ENCODE results near the gene TCERG1L. TPM values are rescaled to one million over a fixed set of nuclear protein-coding genes. Genes with fewer than 3 reads are reported as not detected.

TCERG1L gene
- polyA plus RNA-seq, 1 experiment, result not detected

- POLR2A ChIA-PET, result no interaction called here
- DNase-seq (ENCODE audit: low read depth), result no peak
- H3K36me3 ChIP-seq (ENCODE audit: control insufficient read depth, insufficient read depth, low read length), result no peaks in the 10 kb centered on the region
- no peak overlapping the region for H3K4me3 ChIP-seq (ENCODE audit: low read depth, low read length)
- CTCF ChIA-PET, result no interaction called here
- no peaks in the 10 kb centered on the region for H3K27me3 ChIP-seq (ENCODE audit: control insufficient read depth, insufficient read depth, low read length)
- TF ChIP-seq CTCF (IDR thresholded peaks at IDR 0.05; ENCODE audit: insufficient read depth, low read depth, low read length), result no peak
Observed at GRCh38 chr10:131269776-131270460, 41.6 kb downstream of the TCERG1L start.

GRCh38 chr10:131267814-131268095 lies 43.8 kb downstream of the TCERG1L start:
- ChIA-PET CTCF (interaction anchor here (1.4 kb wide), 1 partner anchor 15 kb away, joined by 3 read pairs; no protein-coding TSS in a partner anchor), POLR2A (no interaction called here)
- TF ChIP-seq CTCF (IDR thresholded peaks at IDR 0.05; ENCODE audit: insufficient read depth, low read depth, low read length), result no peak

DNA sequence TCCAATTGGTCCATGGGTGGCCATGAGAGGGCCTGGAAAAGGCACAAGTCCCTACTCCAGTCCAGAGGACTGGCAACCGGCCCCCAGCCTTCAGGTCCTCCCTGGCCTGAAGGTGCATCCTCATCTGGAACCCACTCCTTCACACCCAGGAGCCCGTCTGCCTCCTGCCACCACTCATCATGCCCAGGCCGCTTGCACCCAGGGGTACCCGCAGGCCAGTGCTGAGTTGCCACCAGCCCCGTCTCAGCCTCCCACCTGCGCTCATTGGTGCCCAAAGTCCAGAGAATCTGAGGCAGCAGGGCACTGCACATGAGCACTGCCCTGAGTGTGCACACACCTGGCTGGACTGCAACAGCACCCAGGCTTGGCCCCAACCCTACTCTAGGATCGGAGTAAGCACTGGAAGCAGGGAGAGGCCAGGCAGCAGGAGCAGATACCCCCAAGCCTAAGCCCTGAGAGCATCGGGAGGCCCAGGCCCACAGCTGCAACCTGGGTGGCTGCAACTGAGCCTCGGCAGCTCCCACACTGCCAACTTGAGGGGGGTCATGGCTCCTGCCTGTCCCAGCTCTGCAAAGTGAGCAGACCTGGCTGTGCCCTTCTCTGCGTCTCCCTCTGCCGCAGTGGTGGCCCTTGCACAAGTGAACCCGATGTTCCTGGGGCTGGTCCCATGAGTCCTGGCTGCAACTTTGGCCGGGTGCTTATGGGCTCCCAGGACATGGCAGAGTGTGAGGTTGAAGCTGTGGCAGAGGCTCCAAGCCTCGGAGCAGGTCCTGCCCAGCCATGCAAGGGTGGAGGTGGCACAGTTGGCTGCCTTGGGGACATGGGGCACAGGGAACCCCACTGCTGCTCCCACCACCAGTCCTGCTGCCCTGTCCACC lies 44.3 kb downstream of the TCERG1L start:
- H3K27me3 ChIP-seq (ENCODE audit: control insufficient read depth, insufficient read depth, low read length), result no peaks in the 10 kb centered on the region
- no peaks in the 10 kb centered on the region for H3K36me3 ChIP-seq (ENCODE audit: control insufficient read depth, insufficient read depth, low read length)
- H3K4me3 ChIP-seq (ENCODE audit: low read depth, low read length), result no peak overlapping the region
- CTCF ChIA-PET, result no interaction called here
- POLR2A ChIA-PET, result no interaction called here
- no peak for DNase-seq (ENCODE audit: low read depth)
- no peak for TF ChIP-seq CTCF (IDR thresholded peaks at IDR 0.05; ENCODE audit: insufficient read depth, low read depth, low read length)

More at GRCh38 chr10:131267814-131268095, 43.8 kb downstream of the TCERG1L start:
- no peak for DNase-seq (ENCODE audit: low read depth)
- H3K4me3 ChIP-seq (ENCODE audit: low read depth, low read length), result no peak overlapping the region
- H3K36me3 ChIP-seq (ENCODE audit: control insufficient read depth, insufficient read depth, low read length), result no peaks in the 10 kb centered on the region
- H3K27me3 ChIP-seq (ENCODE audit: control insufficient read depth, insufficient read depth, low read length), result no peaks in the 10 kb centered on the region

- Histone ChIP-seq H3K36me3 (ENCODE audit: control insufficient read depth, insufficient read depth, low read length) (no peaks in the 10 kb centered on the region), H3K4me3 (ENCODE audit: low read depth, low read length) (no peak overlapping the region), H3K27me3 (ENCODE audit: control insufficient read depth, insufficient read depth, low read length) (no peaks in the 10 kb centered on the region)
- TF ChIP-seq CTCF (IDR thresholded peaks at IDR 0.05; ENCODE audit: insufficient read depth, low read depth, low read length), result no peak
- no peak for DNase-seq (ENCODE audit: low read depth)
- ChIA-PET POLR2A (no interaction called here), CTCF (no interaction called here)
Observed at GRCh38 chr10:131264110-131264788, 47.3 kb downstream of the TCERG1L start.

DNA sequence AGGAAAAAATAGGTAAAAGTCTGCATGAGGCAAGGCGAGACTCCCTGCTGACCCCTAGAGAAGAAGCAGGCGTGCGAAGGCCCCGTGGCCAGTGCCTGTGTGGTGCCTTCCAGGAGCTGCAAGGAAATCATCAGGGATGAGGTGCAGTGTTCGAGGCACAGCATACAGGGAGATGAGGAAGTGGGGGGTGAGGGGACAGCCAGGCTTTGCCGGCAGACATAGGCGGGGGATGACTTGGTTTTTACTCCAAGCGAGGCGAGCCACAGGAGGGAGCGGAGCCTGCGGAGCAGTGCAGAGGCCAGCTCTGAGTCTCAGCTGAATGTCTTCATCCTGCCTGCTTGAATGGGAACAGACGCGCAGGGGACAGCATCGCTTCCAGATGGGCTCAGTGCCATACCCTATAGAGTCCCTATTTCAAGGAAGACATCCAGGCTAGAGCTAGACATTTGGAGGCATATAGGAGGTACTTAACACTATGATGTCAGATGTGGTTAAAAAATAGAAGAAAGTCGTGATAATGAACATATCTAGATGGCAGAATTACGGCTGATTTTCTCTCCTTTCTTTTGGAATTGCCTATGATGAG lies 49.5 kb downstream of the TCERG1L start:
- no peaks in the 10 kb centered on the region for H3K27me3 ChIP-seq (ENCODE audit: control insufficient read depth, insufficient read depth, low read length)
- ChIA-PET POLR2A (no interaction called here), CTCF (no interaction called here)

More for the DNA sequence above, 49.5 kb downstream of the TCERG1L start:
- H3K4me3 ChIP-seq (ENCODE audit: low read depth, low read length), result no peak overlapping the region
- H3K36me3 ChIP-seq (ENCODE audit: control insufficient read depth, insufficient read depth, low read length), result no peaks in the 10 kb centered on the region
- no peak for DNase-seq (ENCODE audit: low read depth)
- TF ChIP-seq CTCF (IDR thresholded peaks at IDR 0.05; ENCODE audit: insufficient read depth, low read depth, low read length), result no peak

All from BJ (cell line).